ENCODE measurements around the gene PPP1CA. TPM values are rescaled to one million over a fixed set of nuclear protein-coding genes. Genes with fewer than 3 reads are reported as not detected.

The PPP1CA gene
- total and polyA plus RNA-seq, 2 experiments from 2014 or later: 172 to 207 TPM

DNA sequence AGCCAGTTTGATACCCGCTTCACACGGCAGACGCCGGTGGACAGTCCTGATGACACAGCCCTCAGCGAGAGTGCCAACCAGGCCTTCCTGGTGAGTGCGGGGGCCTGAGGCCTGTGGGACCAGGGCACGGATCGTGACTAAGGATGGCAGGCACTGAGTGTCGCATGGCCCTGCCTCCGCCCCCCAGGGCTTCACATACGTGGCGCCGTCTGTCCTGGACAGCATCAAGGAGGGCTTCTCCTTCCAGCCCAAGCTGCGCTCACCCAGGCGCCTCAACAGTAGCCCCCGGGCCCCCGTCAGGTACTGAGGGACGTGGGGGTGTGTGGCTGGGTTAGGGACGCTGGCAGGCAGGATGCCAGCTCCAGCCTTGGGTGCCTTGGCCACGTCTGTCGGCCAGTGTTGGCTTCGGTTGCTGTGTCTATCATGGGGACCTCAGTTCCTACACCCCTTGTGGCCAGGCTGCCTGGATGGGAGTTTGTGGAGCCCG, 32.8 kb upstream of the PPP1CA start:
- H3K9ac ChIP-seq: no peak overlapping the region
- H2AFZ ChIP-seq: no peak overlapping the region
- H3K79me2 ChIP-seq (ENCODE audit: insufficient read depth): peaks cover 18% of the 10 kb centered on the region
- no peaks in the 10 kb centered on the region for H3K27me3 ChIP-seq (replicated peaks; ENCODE audit: insufficient read depth)
- H3K4me2 ChIP-seq (ENCODE audit: unreplicated experiment): no peak overlapping the region
- H3K4me1 ChIP-seq (ENCODE audit: insufficient read depth): peaks cover 1% of the 10 kb centered on the region
- H3K9me3 ChIP-seq (ENCODE audit: low read depth): no peaks in the 10 kb centered on the region
- TF ChIP-seq EZH2 (IDR thresholded peaks at IDR 0.05; ENCODE audit: insufficient read depth, poor library complexity, severe bottlenecking): no peak
- no peak for TF ChIP-seq EZH2phosphoT487 (IDR thresholded peaks at IDR 0.05; ENCODE audit: insufficient read depth, low read depth)
- no peaks in the 10 kb centered on the region for H3K9me2 ChIP-seq (ENCODE audit: insufficient read depth)
- H3K27ac ChIP-seq: no peak overlapping the region
- 78 to 82% methylated on average over 22 to 23 of the region's 23 CpGs for WGBS, 2 experiments (ENCODE audit: low coverage in 1 of 2, low lambda C conversion rate in 2 of 2, missing lambda C conversion rate in 2 of 2)
- no peak overlapping the region for H3K4me3 ChIP-seq
- no peak for DNase-seq
- no peaks in the 10 kb centered on the region; the same call in 1 of the 2 replicates for H3F3A ChIP-seq (ENCODE audit: insufficient read depth)
- H4K20me1 ChIP-seq (ENCODE audit: insufficient read depth): no peaks in the 10 kb centered on the region
- no peaks in the 10 kb centered on the region; the same call in 1 of the 2 replicates for H3K36me3 ChIP-seq (ENCODE audit: low read depth)
- in situ Hi-C loops (cut with MboI): no loop called here

- H3K27ac ChIP-seq: no peak overlapping the region
- H3K9ac ChIP-seq: no peak overlapping the region
- H3K36me3 ChIP-seq (ENCODE audit: low read depth): no peaks in the 10 kb centered on the region; the same call in 1 of the 2 replicates
- WGBS, 2 experiments (ENCODE audit: low coverage in 1 of 2, low lambda C conversion rate in 2 of 2, missing lambda C conversion rate in 2 of 2): 78 to 79% methylated on average over 22 of the region's 22 CpGs
- H3F3A ChIP-seq (ENCODE audit: insufficient read depth): no peaks in the 10 kb centered on the region
- no peaks in the 10 kb centered on the region for H3K9me2 ChIP-seq (ENCODE audit: insufficient read depth)
- peaks cover 7% of the 10 kb centered on the region for H3K4me1 ChIP-seq (ENCODE audit: insufficient read depth)
- TF ChIP-seq EZH2 (IDR thresholded peaks at IDR 0.05; ENCODE audit: insufficient read depth, poor library complexity, severe bottlenecking) (no peak), EZH2phosphoT487 (IDR thresholded peaks at IDR 0.05; ENCODE audit: insufficient read depth, low read depth) (no peak)
- H4K20me1 ChIP-seq (ENCODE audit: insufficient read depth): no peaks in the 10 kb centered on the region
- no peaks in the 10 kb centered on the region for H3K9me3 ChIP-seq (ENCODE audit: low read depth)
- H3K79me2 ChIP-seq (ENCODE audit: insufficient read depth): peaks cover 25% of the 10 kb centered on the region
- H3K27me3 ChIP-seq (replicated peaks; ENCODE audit: insufficient read depth): no peaks in the 10 kb centered on the region
- DNase-seq: no peak
- no peak overlapping the region for H2AFZ ChIP-seq
- H3K4me2 ChIP-seq (ENCODE audit: unreplicated experiment): no peak overlapping the region
- in situ Hi-C loops (cut with MboI): no loop called here
- H3K4me3 ChIP-seq: no peak overlapping the region
These were observed 32.1 kb upstream of the PPP1CA start for GRCh38 chr11:67433536-67434394.

- H3K4me1 ChIP-seq (ENCODE audit: insufficient read depth): peaks cover 7% of the 10 kb centered on the region
- no peak overlapping the region for H3K9ac ChIP-seq
- H3F3A ChIP-seq (ENCODE audit: insufficient read depth): no peaks in the 10 kb centered on the region
- H3K9me2 ChIP-seq (ENCODE audit: insufficient read depth): no peaks in the 10 kb centered on the region
- no peak overlapping the region for H3K4me2 ChIP-seq (ENCODE audit: unreplicated experiment)
- no peaks in the 10 kb centered on the region for H4K20me1 ChIP-seq (ENCODE audit: insufficient read depth)
- DNase-seq: no peak
- TF ChIP-seq EZH2 (IDR thresholded peaks at IDR 0.05; ENCODE audit: insufficient read depth, poor library complexity, severe bottlenecking) (no peak), EZH2phosphoT487 (IDR thresholded peaks at IDR 0.05; ENCODE audit: insufficient read depth, low read depth) (no peak)
- H3K36me3 ChIP-seq (ENCODE audit: low read depth): no peaks in the 10 kb centered on the region; the same call in 1 of the 2 replicates
- no peak overlapping the region for H3K4me3 ChIP-seq
- in situ Hi-C loops (cut with MboI): no loop called here
- no peak overlapping the region for H2AFZ ChIP-seq
- H3K9me3 ChIP-seq (ENCODE audit: low read depth): no peaks in the 10 kb centered on the region
- no peak overlapping the region for H3K27ac ChIP-seq
- no peaks in the 10 kb centered on the region for H3K27me3 ChIP-seq (replicated peaks; ENCODE audit: insufficient read depth)
- peaks cover 30% of the 10 kb centered on the region for H3K79me2 ChIP-seq (ENCODE audit: insufficient read depth)
- 88 to 89% methylated on average over 18 to 21 of the region's 22 CpGs for WGBS, 2 experiments (ENCODE audit: low coverage in 1 of 2, low lambda C conversion rate in 2 of 2, missing lambda C conversion rate in 2 of 2)
These were observed 31.1 kb upstream of the PPP1CA start for GRCh38 chr11:67432655-67433349.

- Histone ChIP-seq H2AFZ (no peak overlapping the region), H3K4me2 (ENCODE audit: unreplicated experiment) (no peak overlapping the region), H3K79me2 (ENCODE audit: insufficient read depth) (peaks cover 30% of the 10 kb centered on the region), H3K9me2 (ENCODE audit: insufficient read depth) (no peaks in the 10 kb centered on the region), H3K27me3 (replicated peaks; ENCODE audit: insufficient read depth) (no peaks in the 10 kb centered on the region), H4K20me1 (ENCODE audit: insufficient read depth) (no peaks in the 10 kb centered on the region), H3F3A (ENCODE audit: insufficient read depth) (no peaks in the 10 kb centered on the region), H3K9ac (no peak overlapping the region), H3K9me3 (ENCODE audit: low read depth) (no peaks in the 10 kb centered on the region), H3K4me3 (no peak overlapping the region), H3K36me3 (ENCODE audit: low read depth) (no peaks in the 10 kb centered on the region; the same call in 1 of the 2 replicates), H3K4me1 (ENCODE audit: insufficient read depth) (peaks cover 7% of the 10 kb centered on the region), H3K27ac (no peak overlapping the region)
- no peak for DNase-seq
- WGBS, 2 experiments (ENCODE audit: low coverage in 1 of 2, low lambda C conversion rate in 2 of 2, missing lambda C conversion rate in 2 of 2): 88 to 90% methylated on average over 19 to 24 of the region's 24 CpGs
- TF ChIP-seq EZH2phosphoT487 (IDR thresholded peaks at IDR 0.05; ENCODE audit: insufficient read depth, low read depth) (no peak), EZH2 (IDR thresholded peaks at IDR 0.05; ENCODE audit: insufficient read depth, poor library complexity, severe bottlenecking) (no peak)
- in situ Hi-C loops (cut with MboI): no loop called here
These were observed 29.9 kb upstream of the PPP1CA start for GRCh38 chr11:67431346-67432249.
